Measurements from ENCODE around the gene CCHCR1. TPM values are rescaled to one million over a fixed set of nuclear protein-coding genes. Genes with fewer than 3 reads are reported as not detected.

Gene CCHCR1
- total RNA-seq, 1 experiment from 2014 or later: 60.6 TPM

- Histone ChIP-seq H3K9me2 (ENCODE audit: insufficient read depth) (no peaks in the 10 kb centered on the region), H3K27me3 (ENCODE audit: insufficient read depth, low read depth) (no peaks in the 10 kb centered on the region), H3K79me2 (ENCODE audit: low read depth) (no peaks in the 10 kb centered on the region), H3K4me3 (no peak overlapping the region), H3K36me3 (ENCODE audit: low read depth) (no peaks in the 10 kb centered on the region), H4K20me1 (ENCODE audit: insufficient read depth) (no peaks in the 10 kb centered on the region), H3F3A (ENCODE audit: insufficient read depth, low read depth) (no peaks in the 10 kb centered on the region), H3K4me2 (no peak overlapping the region), H3K27ac (no peak overlapping the region), H3K9me3 (ENCODE audit: insufficient read depth, low read depth) (no peaks in the 10 kb centered on the region), H3K4me1 (replicated peaks; ENCODE audit: insufficient read depth) (no peaks in the 10 kb centered on the region), H2AFZ (no peak overlapping the region)
- ChIA-PET POLR2A (ENCODE audit: unreplicated experiment) (no interaction called here), CTCF (interaction anchor here (0.5 kb wide), 1 partner anchor 51 kb away, joined by 3 read pairs; no protein-coding TSS in a partner anchor)
- intact Hi-C loops (cut with micrococcal nuclease; ENCODE audit: unreplicated experiment): no loop called here
- no peak for DNase-seq
- BruUV-seq (replicated peaks): no TSS peak
- TF ChIP-seq EZH2 (IDR thresholded peaks at IDR 0.05; ENCODE audit: low read depth): no peak
These were observed 22.9 kb upstream of the CCHCR1 start for GRCh38 chr6:31180500-31180899.

GRCh38 chr6:31179896-31180295 is 22.3 kb upstream of the CCHCR1 start:
- Histone ChIP-seq H3K4me1 (replicated peaks; ENCODE audit: insufficient read depth) (no peaks in the 10 kb centered on the region), H3K4me2 (no peak overlapping the region), H4K20me1 (ENCODE audit: insufficient read depth) (no peaks in the 10 kb centered on the region), H3K9me2 (ENCODE audit: insufficient read depth) (no peaks in the 10 kb centered on the region), H2AFZ (no peak overlapping the region), H3K4me3 (no peak overlapping the region), H3K36me3 (ENCODE audit: low read depth) (no peaks in the 10 kb centered on the region), H3K79me2 (ENCODE audit: low read depth) (no peaks in the 10 kb centered on the region), H3F3A (ENCODE audit: insufficient read depth, low read depth) (no peaks in the 10 kb centered on the region), H3K9me3 (ENCODE audit: insufficient read depth, low read depth) (no peaks in the 10 kb centered on the region), H3K27ac (no peak overlapping the region), H3K27me3 (ENCODE audit: insufficient read depth, low read depth) (no peaks in the 10 kb centered on the region)
- TF ChIP-seq EZH2 (IDR thresholded peaks at IDR 0.05; ENCODE audit: low read depth) (no peak), CTCF (conservative IDR thresholded peaks at IDR 0.05) (no peak)
- no TSS peak for BruUV-seq (replicated peaks)
- DNase-seq: no peak
- POLR2A ChIA-PET (ENCODE audit: unreplicated experiment): no interaction called here
- intact Hi-C loops (cut with micrococcal nuclease; ENCODE audit: unreplicated experiment): no loop called here
- CTCF ChIA-PET: no interaction called here

GRCh38 chr6:31179042-31179386 is 21.4 kb upstream of the CCHCR1 start:
- no TSS peak for BruUV-seq (replicated peaks)

More at GRCh38 chr6:31179042-31179386, 21.4 kb upstream of the CCHCR1 start:
- CTCF ChIA-PET: interaction anchor here (0.6 kb wide), 1 partner anchor 21 kb away, joined by 3 read pairs; the partner anchor contains the start of gene TCF19
- Histone ChIP-seq H3K9me3 (ENCODE audit: insufficient read depth, low read depth) (no peaks in the 10 kb centered on the region), H3K4me1 (replicated peaks; ENCODE audit: insufficient read depth) (no peaks in the 10 kb centered on the region), H3K79me2 (ENCODE audit: low read depth) (no peaks in the 10 kb centered on the region), H3K9me2 (ENCODE audit: insufficient read depth) (no peaks in the 10 kb centered on the region), H3F3A (ENCODE audit: insufficient read depth, low read depth) (no peaks in the 10 kb centered on the region), H4K20me1 (ENCODE audit: insufficient read depth) (no peaks in the 10 kb centered on the region), H3K4me2 (no peak overlapping the region), H3K27me3 (ENCODE audit: insufficient read depth, low read depth) (no peaks in the 10 kb centered on the region), H3K27ac (no peak overlapping the region), H3K4me3 (no peak overlapping the region), H3K36me3 (ENCODE audit: low read depth) (no peaks in the 10 kb centered on the region), H2AFZ (no peak overlapping the region)
- DNase-seq: no peak
- POLR2A ChIA-PET (ENCODE audit: unreplicated experiment): no interaction called here
- intact Hi-C loops (cut with micrococcal nuclease; ENCODE audit: unreplicated experiment): no loop called here
- TF ChIP-seq EZH2 (IDR thresholded peaks at IDR 0.05; ENCODE audit: low read depth): no peak
- no peak for TF ChIP-seq CTCF (conservative IDR thresholded peaks at IDR 0.05)

Measured in PC-9 (cell line).